Measurements from ENCODE around the gene CRABP2.
A peak's percentile ranks its signal among the peaks of the same experiment; 100 is the strongest.

CRABP2 gene

GRCh38 chr1:156705321-156705917 is at the start of gene CRABP2:
CRABP2 (minus strand) TSS chr1:156705583; CDS start chr1:156705446, 137 bp downstream.
- no peaks in the 10 kb centered on the region for H4K20me1 ChIP-seq (ENCODE audit: insufficient read depth, low read length)
- H3K4me2 ChIP-seq (ENCODE audit: low read depth, low read length) = peak within 1 kb of the TSS; percentile 96
- no peaks in the 10 kb centered on the region for H3K9me2 ChIP-seq (replicated peaks; ENCODE audit: insufficient read depth, low read length)
- no peaks in the 10 kb centered on the region for H3K9me3 ChIP-seq (replicated peaks; ENCODE audit: insufficient read depth, low read length)
- no peaks in the 10 kb centered on the region for H3K79me2 ChIP-seq (ENCODE audit: low read length)
- no peaks in the 10 kb centered on the region for H3K36me3 ChIP-seq (replicated peaks; ENCODE audit: insufficient read depth, low read length)
- no peak within 1 kb of the TSS; the same call in 1 of the 2 replicates for H3K9ac ChIP-seq (ENCODE audit: low read length)
- no peak for DNase-seq
- peak within 1 kb of the TSS; percentile 60 for H2AFZ ChIP-seq (ENCODE audit: low read length)
- peaks cover 16% of the 10 kb centered on the region for H3K4me1 ChIP-seq (ENCODE audit: low read length)
- TF ChIP-seq EZH2phosphoT487 (IDR thresholded peaks at IDR 0.05; ENCODE audit: low read length) (no peak), EZH2 (optimal IDR thresholded peaks at IDR 0.05; ENCODE audit: low read depth, low read length) (no peak)
- TF ChIP-seq, protein P1, sequence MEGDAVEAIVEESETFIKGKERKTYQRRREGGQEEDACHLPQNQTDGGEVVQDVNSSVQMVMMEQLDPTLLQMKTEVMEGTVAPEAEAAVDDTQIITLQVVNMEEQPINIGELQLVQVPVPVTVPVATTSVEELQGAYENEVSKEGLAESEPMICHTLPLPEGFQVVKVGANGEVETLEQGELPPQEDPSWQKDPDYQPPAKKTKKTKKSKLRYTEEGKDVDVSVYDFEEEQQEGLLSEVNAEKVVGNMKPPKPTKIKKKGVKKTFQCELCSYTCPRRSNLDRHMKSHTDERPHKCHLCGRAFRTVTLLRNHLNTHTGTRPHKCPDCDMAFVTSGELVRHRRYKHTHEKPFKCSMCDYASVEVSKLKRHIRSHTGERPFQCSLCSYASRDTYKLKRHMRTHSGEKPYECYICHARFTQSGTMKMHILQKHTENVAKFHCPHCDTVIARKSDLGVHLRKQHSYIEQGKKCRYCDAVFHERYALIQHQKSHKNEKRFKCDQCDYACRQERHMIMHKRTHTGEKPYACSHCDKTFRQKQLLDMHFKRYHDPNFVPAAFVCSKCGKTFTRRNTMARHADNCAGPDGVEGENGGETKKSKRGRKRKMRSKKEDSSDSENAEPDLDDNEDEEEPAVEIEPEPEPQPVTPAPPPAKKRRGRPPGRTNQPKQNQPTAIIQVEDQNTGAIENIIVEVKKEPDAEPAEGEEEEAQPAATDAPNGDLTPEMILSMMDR (IDR thresholded peaks at IDR 0.05; ENCODE audit: low read length) = no peak
- H3K4me3 ChIP-seq (ENCODE audit: low read length) = peak within 1 kb of the TSS; percentile 54
- no peak within 1 kb of the TSS for H3K27ac ChIP-seq (ENCODE audit: low read length)
- peaks cover 68% of the 10 kb centered on the region for H3K27me3 ChIP-seq (replicated peaks; ENCODE audit: insufficient read depth, low read length)
- no peaks in the 10 kb centered on the region; the same call in 1 of the 2 replicates for H3F3A ChIP-seq (ENCODE audit: insufficient read depth, low read length)

DNA sequence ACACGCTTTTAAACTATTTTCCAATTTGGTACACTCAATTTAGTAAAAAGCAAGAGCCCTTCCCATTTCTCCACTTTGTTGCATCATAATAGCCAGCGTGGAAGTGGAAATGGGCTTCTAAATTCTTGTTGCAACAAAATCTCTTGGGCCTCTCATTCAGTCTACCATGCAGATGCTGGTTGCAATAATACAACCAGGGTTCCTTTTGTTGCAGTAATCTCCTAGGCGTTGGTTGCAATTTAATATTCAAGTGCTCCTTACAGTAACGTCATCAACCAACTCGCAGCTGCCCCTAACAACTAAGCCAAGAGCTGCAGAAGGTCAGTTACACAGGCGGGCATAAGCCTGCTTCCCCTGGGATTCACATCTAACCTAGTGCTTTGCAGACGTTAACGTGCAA is 48.8 kb upstream of the CRABP2 start:
- Histone ChIP-seq H2AFZ (ENCODE audit: low read length) (no peak overlapping the region), H3K79me2 (ENCODE audit: low read length) (peaks cover 37% of the 10 kb centered on the region), H3K9me2 (replicated peaks; ENCODE audit: insufficient read depth, low read length) (no peaks in the 10 kb centered on the region), H3K27ac (ENCODE audit: low read length) (no peak overlapping the region), H3K9ac (ENCODE audit: low read length) (no peak overlapping the region), H3K4me2 (ENCODE audit: low read depth, low read length) (no peak overlapping the region), H3K36me3 (replicated peaks; ENCODE audit: insufficient read depth, low read length) (no peaks in the 10 kb centered on the region), H3F3A (ENCODE audit: insufficient read depth, low read length) (peaks cover 15% of the 10 kb centered on the region; the same call in 1 of the 2 replicates), H3K4me3 (ENCODE audit: low read length) (no peak overlapping the region), H3K4me1 (ENCODE audit: low read length) (peaks cover 11% of the 10 kb centered on the region), H3K9me3 (replicated peaks; ENCODE audit: insufficient read depth, low read length) (no peaks in the 10 kb centered on the region), H3K27me3 (replicated peaks; ENCODE audit: insufficient read depth, low read length) (no peaks in the 10 kb centered on the region), H4K20me1 (ENCODE audit: insufficient read depth, low read length) (no peaks in the 10 kb centered on the region)
- DNase-seq = no peak
- TF ChIP-seq, protein P1 (IDR thresholded peaks at IDR 0.05; ENCODE audit: low read length) = no peak
- TF ChIP-seq EZH2 (optimal IDR thresholded peaks at IDR 0.05; ENCODE audit: low read depth, low read length) (no peak), EZH2phosphoT487 (IDR thresholded peaks at IDR 0.05; ENCODE audit: low read length) (no peak)

GRCh38 chr1:156752843-156753482 is 47.6 kb upstream of the CRABP2 start:
- DNase-seq = no peak
- H3K27me3 ChIP-seq (replicated peaks; ENCODE audit: insufficient read depth, low read length) = no peaks in the 10 kb centered on the region
- H3K4me2 ChIP-seq (ENCODE audit: low read depth, low read length) = peak overlapping the region; percentile 87
- H3K36me3 ChIP-seq (replicated peaks; ENCODE audit: insufficient read depth, low read length) = no peaks in the 10 kb centered on the region
- TF ChIP-seq, protein P1 (IDR thresholded peaks at IDR 0.05; ENCODE audit: low read length) = no peak
- peaks cover 23% of the 10 kb centered on the region for H3K4me1 ChIP-seq (ENCODE audit: low read length)
- H3K27ac ChIP-seq (ENCODE audit: low read length) = no peak overlapping the region
- H3K9me2 ChIP-seq (replicated peaks; ENCODE audit: insufficient read depth, low read length) = no peaks in the 10 kb centered on the region
- H3K9me3 ChIP-seq (replicated peaks; ENCODE audit: insufficient read depth, low read length) = no peaks in the 10 kb centered on the region
- H3K4me3 ChIP-seq (ENCODE audit: low read length) = peak overlapping the region; percentile 94
- no peaks in the 10 kb centered on the region for H4K20me1 ChIP-seq (ENCODE audit: insufficient read depth, low read length)
- peak overlapping the region; percentile 85; the same call in 1 of the 2 replicates for H3K9ac ChIP-seq (ENCODE audit: low read length)
- peaks cover 26% of the 10 kb centered on the region for H3F3A ChIP-seq (ENCODE audit: insufficient read depth, low read length)
- peaks cover 50% of the 10 kb centered on the region for H3K79me2 ChIP-seq (ENCODE audit: low read length)
- no peak overlapping the region for H2AFZ ChIP-seq (ENCODE audit: low read length)

All from MM.1S (cell line).